LNCAP (cell line): ENCODE measurements around the gene FABP1.

Experiments used
- CTCF ChIP-seq: fragments of 450-650 bp; IDR thresholded peaks from 2 replicates; pipeline ENCODE4 v1.5.1; 2017; ENCODE audit warnings: mild to moderate bottlenecking

FABP1 gene

GRCh38 chr2:88085602-88086001, 42.3 kb downstream of the FABP1 start:
- TF ChIP-seq CTCF: no peak

- no peak for TF ChIP-seq CTCF
These were observed 42.8 kb downstream of the FABP1 start for GRCh38 chr2:88085099-88085498.

GRCh38 chr2:88082781-88083180, 45.1 kb downstream of the FABP1 start:
- no peak for TF ChIP-seq CTCF

GRCh38 chr2:88081924-88082608, 45.8 kb downstream of the FABP1 start:
- no peak for TF ChIP-seq CTCF

- no peak for TF ChIP-seq CTCF
These were observed 47.3 kb downstream of the FABP1 start for GRCh38 chr2:88080545-88080944.

- no peak for TF ChIP-seq CTCF
These were observed 49.2 kb downstream of the FABP1 start for GRCh38 chr2:88078643-88079172.

GRCh38 chr2:88077080-88077479, 50.8 kb downstream of the FABP1 start:
- TF ChIP-seq CTCF: no peak
